ENCODE data around the gene CACNA2D4.
A peak's percentile ranks its signal among the peaks of the same experiment; 100 is the strongest.

The CACNA2D4 gene

GRCh38 chr12:1834186-1834925, 84.1 kb downstream of the CACNA2D4 start:
- TF ChIP-seq CTCF (IDR thresholded peaks at IDR 0.05; ENCODE audit: control insufficient read depth, extremely low read depth, insufficient read depth): no peak
- no peak overlapping the region for H3K4me3 ChIP-seq (ENCODE audit: low read depth, low read length)
- DNase-seq (ENCODE audit: low read depth): no peak

GRCh38 chr12:1833596-1834028, 84.8 kb downstream of the CACNA2D4 start:
- DNase-seq (ENCODE audit: low read depth): no peak
- no peak overlapping the region for H3K4me3 ChIP-seq (ENCODE audit: low read depth, low read length)
- TF ChIP-seq CTCF (IDR thresholded peaks at IDR 0.05; ENCODE audit: control insufficient read depth, extremely low read depth, insufficient read depth): no peak

GRCh38 chr12:1832801-1833595, 85.5 kb downstream of the CACNA2D4 start:
- H3K4me3 ChIP-seq (ENCODE audit: low read depth, low read length): no peak overlapping the region
- DNase-seq (ENCODE audit: low read depth): no peak
- no peak for TF ChIP-seq CTCF (IDR thresholded peaks at IDR 0.05; ENCODE audit: control insufficient read depth, extremely low read depth, insufficient read depth)

- peak; percentile 89 for DNase-seq (ENCODE audit: low read depth)
- no peak for TF ChIP-seq CTCF (IDR thresholded peaks at IDR 0.05; ENCODE audit: control insufficient read depth, extremely low read depth, insufficient read depth)
- peak overlapping the region; percentile 24; the same call in 1 of the 2 replicates for H3K4me3 ChIP-seq (ENCODE audit: low read depth, low read length)
These were observed 87.2 kb downstream of the CACNA2D4 start for GRCh38 chr12:1830981-1831963.

GRCh38 chr12:1830401-1830845, 88.0 kb downstream of the CACNA2D4 start:
- DNase-seq (ENCODE audit: low read depth): no peak
- no peak for TF ChIP-seq CTCF (IDR thresholded peaks at IDR 0.05; ENCODE audit: control insufficient read depth, extremely low read depth, insufficient read depth)
- H3K4me3 ChIP-seq (ENCODE audit: low read depth, low read length): peak overlapping the region; percentile 24; the same call in 1 of the 2 replicates

GRCh38 chr12:1829306-1829900, 89.0 kb downstream of the CACNA2D4 start:
- H3K4me3 ChIP-seq (ENCODE audit: low read depth, low read length): no peak overlapping the region
- no peak for TF ChIP-seq CTCF (IDR thresholded peaks at IDR 0.05; ENCODE audit: control insufficient read depth, extremely low read depth, insufficient read depth)
- no peak for DNase-seq (ENCODE audit: low read depth)

Measured in LNCaP clone FGC (cell line).